Measurements from ENCODE around the gene CSGALNACT2. TPM values are rescaled to one million over a fixed set of nuclear protein-coding genes. Genes with fewer than 3 reads are reported as not detected.

Gene CSGALNACT2
- total RNA-seq, 1 experiment from 2014 or later: 3.6 TPM

- H3K36me3 ChIP-seq (ENCODE audit: low read depth, low read length): no peaks in the 10 kb centered on the region
- H3F3A ChIP-seq (ENCODE audit: low read length, unreplicated experiment): no peaks in the 10 kb centered on the region
- no peak overlapping the region for H3K4me2 ChIP-seq (ENCODE audit: low read length)
- ChIA-PET POLR2A (ENCODE audit: unreplicated experiment) (no interaction called here), CTCF (interaction anchor here (0.7 kb wide), 1 partner anchor 1355 kb away, joined by 3 read pairs; no protein-coding TSS in a partner anchor)
- intact Hi-C loops (cut with micrococcal nuclease): no loop called here
- no peaks in the 10 kb centered on the region for H3K27me3 ChIP-seq (ENCODE audit: low read length)
- no peak overlapping the region for H3K9ac ChIP-seq (ENCODE audit: low read length)
- no peak overlapping the region for H2AFZ ChIP-seq (ENCODE audit: low read length)
- DNase-seq (no peak), ATAC-seq (no peak)
- H3K4me1 ChIP-seq (ENCODE audit: insufficient read depth, low read length): no peaks in the 10 kb centered on the region
- no peak overlapping the region for H3K27ac ChIP-seq (ENCODE audit: low read length)
- H3K79me2 ChIP-seq (ENCODE audit: low read length): no peaks in the 10 kb centered on the region
- H3K4me3 ChIP-seq (ENCODE audit: low read length): no peak overlapping the region
- no peaks in the 10 kb centered on the region for H3K9me2 ChIP-seq (replicated peaks; ENCODE audit: low read length)
- no peaks in the 10 kb centered on the region for H3K9me3 ChIP-seq (ENCODE audit: low read length)
- no peaks in the 10 kb centered on the region for H4K20me1 ChIP-seq (ENCODE audit: low read length)
- TF ChIP-seq EZH2 (IDR thresholded peaks at IDR 0.05; ENCODE audit: low read length, unreplicated experiment) (no peak), EZH2phosphoT487 (IDR thresholded peaks at IDR 0.05; ENCODE audit: borderline replicate concordance, low read length) (no peak)
- TF ChIP-seq, protein P1, sequence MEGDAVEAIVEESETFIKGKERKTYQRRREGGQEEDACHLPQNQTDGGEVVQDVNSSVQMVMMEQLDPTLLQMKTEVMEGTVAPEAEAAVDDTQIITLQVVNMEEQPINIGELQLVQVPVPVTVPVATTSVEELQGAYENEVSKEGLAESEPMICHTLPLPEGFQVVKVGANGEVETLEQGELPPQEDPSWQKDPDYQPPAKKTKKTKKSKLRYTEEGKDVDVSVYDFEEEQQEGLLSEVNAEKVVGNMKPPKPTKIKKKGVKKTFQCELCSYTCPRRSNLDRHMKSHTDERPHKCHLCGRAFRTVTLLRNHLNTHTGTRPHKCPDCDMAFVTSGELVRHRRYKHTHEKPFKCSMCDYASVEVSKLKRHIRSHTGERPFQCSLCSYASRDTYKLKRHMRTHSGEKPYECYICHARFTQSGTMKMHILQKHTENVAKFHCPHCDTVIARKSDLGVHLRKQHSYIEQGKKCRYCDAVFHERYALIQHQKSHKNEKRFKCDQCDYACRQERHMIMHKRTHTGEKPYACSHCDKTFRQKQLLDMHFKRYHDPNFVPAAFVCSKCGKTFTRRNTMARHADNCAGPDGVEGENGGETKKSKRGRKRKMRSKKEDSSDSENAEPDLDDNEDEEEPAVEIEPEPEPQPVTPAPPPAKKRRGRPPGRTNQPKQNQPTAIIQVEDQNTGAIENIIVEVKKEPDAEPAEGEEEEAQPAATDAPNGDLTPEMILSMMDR (conservative IDR thresholded peaks at IDR 0.05; ENCODE audit: low read depth, low read length): no peak
- BruUV-seq (replicated peaks): no TSS peak
Measured at GRCh38 chr10:43122096-43122495, 16.1 kb upstream of the CSGALNACT2 start.

DNA sequence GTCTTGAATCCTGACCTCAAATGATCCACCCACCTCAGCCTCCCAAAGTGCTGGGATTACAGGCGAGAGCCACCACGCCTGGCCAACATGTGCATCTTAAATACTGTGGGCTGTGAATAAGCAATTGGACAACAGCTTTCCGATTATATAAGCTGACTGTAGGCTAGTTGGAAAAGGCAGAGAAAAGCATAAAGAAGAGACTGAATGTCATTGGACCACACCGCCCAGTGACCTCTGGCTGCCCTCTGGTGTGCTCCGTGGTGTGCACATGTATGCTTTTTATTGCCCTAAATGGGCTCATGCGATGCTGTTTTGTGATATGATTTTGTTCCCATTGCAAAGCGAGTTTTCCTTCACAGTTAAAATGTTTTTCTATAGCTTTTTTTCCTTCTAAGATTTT is 15.4 kb upstream of the CSGALNACT2 start:
- Histone ChIP-seq H3K36me3 (ENCODE audit: low read depth, low read length) (no peaks in the 10 kb centered on the region), H3K9me3 (ENCODE audit: low read length) (no peaks in the 10 kb centered on the region), H2AFZ (ENCODE audit: low read length) (no peak overlapping the region), H3K79me2 (ENCODE audit: low read length) (no peaks in the 10 kb centered on the region), H3K27ac (ENCODE audit: low read length) (no peak overlapping the region), H3K9ac (ENCODE audit: low read length) (no peak overlapping the region), H3K4me1 (ENCODE audit: insufficient read depth, low read length) (no peaks in the 10 kb centered on the region), H3K27me3 (ENCODE audit: low read length) (no peaks in the 10 kb centered on the region), H4K20me1 (ENCODE audit: low read length) (no peaks in the 10 kb centered on the region), H3F3A (ENCODE audit: low read length, unreplicated experiment) (no peaks in the 10 kb centered on the region), H3K4me2 (ENCODE audit: low read length) (no peak overlapping the region), H3K9me2 (replicated peaks; ENCODE audit: low read length) (no peaks in the 10 kb centered on the region), H3K4me3 (ENCODE audit: low read length) (no peak overlapping the region)
- no peak for ATAC-seq
- ChIA-PET CTCF (no interaction called here), POLR2A (ENCODE audit: unreplicated experiment) (no interaction called here)
- TF ChIP-seq, protein P1 (conservative IDR thresholded peaks at IDR 0.05; ENCODE audit: low read depth, low read length): no peak
- no peak for TF ChIP-seq EZH2 (IDR thresholded peaks at IDR 0.05; ENCODE audit: low read length, unreplicated experiment)
- TF ChIP-seq EZH2phosphoT487 (IDR thresholded peaks at IDR 0.05; ENCODE audit: borderline replicate concordance, low read length): no peak
- intact Hi-C loops (cut with micrococcal nuclease): no loop called here
- no TSS peak for BruUV-seq (replicated peaks)
- no peak for DNase-seq

DNA sequence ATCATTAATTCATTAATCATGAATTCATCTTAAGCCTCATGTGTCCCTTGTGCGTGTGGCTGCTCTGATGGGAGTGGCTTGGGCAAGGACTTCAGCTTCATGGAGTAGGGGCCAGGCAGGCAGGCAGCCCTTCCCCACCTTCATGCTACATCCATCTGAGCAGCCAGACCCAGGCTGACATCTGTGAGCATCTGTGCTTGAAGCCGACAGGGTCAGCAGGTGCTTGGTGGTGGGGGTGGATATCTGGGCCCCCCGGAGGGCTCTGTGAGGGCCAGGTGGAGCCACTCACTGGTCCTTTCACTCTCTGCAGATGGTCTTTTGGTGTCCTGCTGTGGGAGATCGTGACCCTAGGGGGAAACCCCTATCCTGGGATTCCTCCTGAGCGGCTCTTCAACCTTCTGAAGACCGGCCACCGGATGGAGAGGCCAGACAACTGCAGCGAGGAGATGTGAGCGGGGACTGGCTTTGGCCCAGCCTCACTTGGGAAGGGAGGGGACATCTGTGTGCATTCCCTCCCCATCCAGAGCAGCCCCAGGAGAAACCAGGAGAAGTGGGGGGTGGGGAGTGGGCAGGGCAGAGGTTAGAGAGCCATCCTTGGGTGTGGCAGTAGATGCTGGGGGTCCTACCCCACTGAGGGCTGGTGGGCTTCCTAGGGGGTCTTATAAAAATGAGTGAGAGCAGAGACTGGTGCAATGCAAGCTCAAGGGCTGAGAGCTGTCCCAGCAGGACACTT is 14.7 kb upstream of the CSGALNACT2 start:
- no peak overlapping the region for H2AFZ ChIP-seq (ENCODE audit: low read length)
- no peak overlapping the region for H3K9ac ChIP-seq (ENCODE audit: low read length)
- BruUV-seq (replicated peaks): no TSS peak
- H3K9me2 ChIP-seq (replicated peaks; ENCODE audit: low read length): no peaks in the 10 kb centered on the region
- no peak overlapping the region for H3K4me2 ChIP-seq (ENCODE audit: low read length)
- ATAC-seq (no peak), DNase-seq (no peak)
- no peaks in the 10 kb centered on the region for H3F3A ChIP-seq (ENCODE audit: low read length, unreplicated experiment)
- intact Hi-C loops (cut with micrococcal nuclease): no loop called here
- H3K27me3 ChIP-seq (ENCODE audit: low read length): no peaks in the 10 kb centered on the region
- no peak overlapping the region for H3K4me3 ChIP-seq (ENCODE audit: low read length)
- TF ChIP-seq EZH2phosphoT487 (IDR thresholded peaks at IDR 0.05; ENCODE audit: borderline replicate concordance, low read length): no peak
- no peak for TF ChIP-seq EZH2 (IDR thresholded peaks at IDR 0.05; ENCODE audit: low read length, unreplicated experiment)
- TF ChIP-seq, protein P1 (conservative IDR thresholded peaks at IDR 0.05; ENCODE audit: low read depth, low read length): no peak
- no peaks in the 10 kb centered on the region for H3K9me3 ChIP-seq (ENCODE audit: low read length)
- no peaks in the 10 kb centered on the region for H4K20me1 ChIP-seq (ENCODE audit: low read length)
- ChIA-PET CTCF (no interaction called here), POLR2A (ENCODE audit: unreplicated experiment) (no interaction called here)
- H3K36me3 ChIP-seq (ENCODE audit: low read depth, low read length): no peaks in the 10 kb centered on the region
- H3K79me2 ChIP-seq (ENCODE audit: low read length): no peaks in the 10 kb centered on the region
- no peak overlapping the region for H3K27ac ChIP-seq (ENCODE audit: low read length)
- H3K4me1 ChIP-seq (ENCODE audit: insufficient read depth, low read length): peaks cover under 1% of the 10 kb centered on the region; the same call in 1 of the 2 replicates
